AG08395 (cell line): ENCODE data around the gene MTX1.
"Not testable (repeated sequence)": the region's sequence is repeated elsewhere in the genome, so short reads cannot be mapped to it uniquely, and the experiment has no call there.

Experiments
- DNase-seq: peaks from one replicate; pipeline ENCODE4 v3.0.0; 2012; ENCODE audit warnings: mixed read lengths, low spot score

MTX1 gene

GRCh38 chr1:155207806-155208540, 522 bp upstream of the MTX1 start, which contains the start of gene THBS3:
Gene THBS3, minus strand, starts transcription at chr1:155207897. Its CDS starts 21 bp downstream, at chr1:155207876.
- no peak for DNase-seq

DNA sequence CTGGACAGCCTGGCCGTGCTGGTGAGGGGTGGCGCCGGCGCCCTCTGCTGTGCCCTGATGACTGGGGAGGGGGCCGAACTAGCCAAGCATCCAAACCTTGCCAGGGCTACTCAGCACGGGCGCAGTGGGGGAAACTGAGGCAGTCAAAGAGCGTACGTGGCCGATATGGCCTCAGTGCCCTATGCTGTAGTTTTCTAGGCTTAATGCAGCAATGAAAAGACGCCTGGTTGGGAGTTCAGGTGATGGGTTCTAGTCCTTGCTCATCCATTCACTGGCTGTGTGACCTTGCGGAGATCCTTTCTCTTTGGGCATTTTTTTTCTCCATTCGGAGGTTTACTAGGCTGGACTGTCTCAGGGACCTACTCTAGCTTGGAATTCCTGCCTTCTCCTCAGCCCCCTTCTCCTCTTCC, 822 bp downstream of the MTX1 start:
- DNase-seq: no peak

DNA sequence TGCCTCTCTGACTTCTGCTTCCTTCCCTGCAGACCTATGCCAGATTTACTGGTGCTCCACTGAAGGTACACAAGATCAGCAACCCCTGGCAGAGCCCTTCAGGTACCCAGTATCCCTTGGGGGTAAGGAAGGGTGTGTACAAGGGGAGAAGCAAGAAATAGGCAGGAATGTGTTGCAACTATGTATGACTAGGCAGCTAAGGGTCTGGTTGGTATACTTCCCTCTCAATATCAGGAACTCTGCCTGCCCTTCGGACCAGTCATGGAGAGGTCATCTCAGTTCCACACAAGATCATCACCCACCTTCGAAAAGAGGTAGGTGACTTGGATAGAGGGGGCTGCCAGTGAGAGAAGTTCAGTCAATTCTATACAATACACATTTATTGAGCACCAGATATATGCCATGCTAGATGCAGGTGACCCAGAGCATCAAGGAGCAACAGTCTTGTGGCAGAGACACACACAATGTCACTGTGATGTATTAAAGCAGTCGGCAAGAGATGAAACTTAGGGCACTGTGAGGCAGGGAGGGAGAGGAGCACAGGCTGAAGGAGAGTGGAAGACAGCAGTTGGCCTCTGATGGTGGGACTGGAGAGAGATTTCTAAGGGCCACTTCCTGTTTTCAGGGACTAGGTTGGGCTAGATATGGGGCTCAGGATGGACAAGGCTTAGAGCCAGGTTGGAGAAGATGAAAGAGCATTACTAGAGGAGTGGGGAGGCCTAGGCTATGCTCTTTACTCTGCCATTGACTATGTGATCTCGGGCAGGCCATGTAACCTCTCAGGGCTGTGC, 2.0 kb downstream of the MTX1 start:
- DNase-seq: no peak

GRCh38 chr1:155211381-155212050, 3.0 kb downstream of the MTX1 start:
- not testable (repeated sequence) for DNase-seq

DNA sequence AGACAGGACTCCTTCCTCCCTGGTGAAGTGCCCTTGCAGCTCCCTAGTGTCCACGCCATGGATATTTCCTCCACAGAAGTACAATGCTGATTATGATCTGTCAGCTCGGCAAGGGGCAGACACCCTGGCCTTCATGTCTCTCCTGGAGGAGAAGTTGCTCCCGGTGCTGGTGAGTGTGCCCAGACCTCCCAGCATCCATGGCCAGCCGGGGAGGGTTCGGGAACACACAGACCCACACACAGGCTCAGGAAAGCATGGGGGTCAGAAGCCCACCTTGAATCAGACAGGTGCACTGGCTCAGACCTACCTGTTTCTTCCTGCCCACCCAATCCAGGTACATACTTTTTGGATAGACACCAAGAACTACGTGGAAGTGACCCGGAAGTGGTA, 3.6 kb downstream of the MTX1 start:
- DNase-seq: not testable (repeated sequence)

DNA sequence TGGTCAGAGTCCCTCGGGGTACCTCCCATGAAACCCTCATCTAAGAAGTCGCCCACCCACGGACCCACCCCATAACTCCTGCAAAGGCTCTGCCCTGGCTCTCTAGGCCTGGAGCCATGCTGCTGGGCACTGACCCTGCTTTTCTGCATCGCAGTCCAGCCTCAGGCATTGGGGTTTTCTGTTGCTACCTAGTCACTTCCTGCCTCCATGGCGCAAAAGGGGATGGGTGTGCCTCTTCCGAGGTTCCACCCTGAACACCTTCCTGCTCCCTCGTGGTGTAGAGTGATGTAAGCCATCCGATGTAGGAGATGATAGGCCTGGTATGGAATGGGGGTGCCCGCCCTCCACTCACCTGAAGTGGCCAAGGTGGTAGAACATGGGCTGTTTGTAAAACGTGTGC, 6.2 kb downstream of the MTX1 start:
- not testable (repeated sequence) for DNase-seq

DNA sequence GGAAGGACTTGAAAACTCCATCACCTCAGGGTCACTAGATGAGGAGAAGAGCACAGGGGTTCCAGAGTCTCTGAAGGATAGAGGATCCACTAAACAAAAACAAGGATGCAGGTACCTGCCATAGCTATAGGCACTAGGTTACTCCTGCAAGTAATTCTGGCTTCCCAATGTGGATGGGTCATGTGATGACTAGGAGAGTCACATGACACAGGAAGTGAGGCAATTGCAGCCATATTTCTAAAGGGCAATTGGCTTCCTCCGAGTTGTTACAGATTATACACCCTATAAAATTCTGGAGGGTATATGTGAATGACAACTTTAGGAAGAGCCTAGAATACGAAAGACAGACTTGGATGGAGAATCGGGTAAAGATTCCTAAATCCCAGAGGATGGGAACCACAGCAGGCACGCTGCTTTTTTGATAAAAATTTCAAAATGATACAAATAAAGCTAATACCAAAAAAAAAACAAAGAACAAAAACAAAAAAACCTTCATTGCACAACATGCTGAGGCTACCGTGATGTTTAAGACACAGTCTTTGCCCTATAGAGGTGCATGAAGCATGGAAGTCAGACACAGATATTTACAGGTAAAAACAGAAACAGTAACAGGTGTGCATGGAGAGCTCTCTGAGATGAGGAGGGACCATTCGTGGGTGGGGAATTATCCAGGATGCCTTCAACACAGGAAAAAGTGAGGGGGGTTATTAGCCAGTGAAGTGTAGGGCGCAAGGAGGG, 10.5 kb downstream of the MTX1 start:
- peak; percentile 60 for DNase-seq

GRCh38 chr1:155219592-155220031, 11.1 kb downstream of the MTX1 start:
- DNase-seq: peak; percentile 4

- DNase-seq: not testable (repeated sequence)
Observed at GRCh38 chr1:155220211-155220965, 11.9 kb downstream of the MTX1 start.

GRCh38 chr1:155223047-155223446, 14.6 kb downstream of the MTX1 start:
- no peak for DNase-seq

GRCh38 chr1:155225404-155225759, 16.9 kb downstream of the MTX1 start:
- DNase-seq: not testable (repeated sequence)

DNA sequence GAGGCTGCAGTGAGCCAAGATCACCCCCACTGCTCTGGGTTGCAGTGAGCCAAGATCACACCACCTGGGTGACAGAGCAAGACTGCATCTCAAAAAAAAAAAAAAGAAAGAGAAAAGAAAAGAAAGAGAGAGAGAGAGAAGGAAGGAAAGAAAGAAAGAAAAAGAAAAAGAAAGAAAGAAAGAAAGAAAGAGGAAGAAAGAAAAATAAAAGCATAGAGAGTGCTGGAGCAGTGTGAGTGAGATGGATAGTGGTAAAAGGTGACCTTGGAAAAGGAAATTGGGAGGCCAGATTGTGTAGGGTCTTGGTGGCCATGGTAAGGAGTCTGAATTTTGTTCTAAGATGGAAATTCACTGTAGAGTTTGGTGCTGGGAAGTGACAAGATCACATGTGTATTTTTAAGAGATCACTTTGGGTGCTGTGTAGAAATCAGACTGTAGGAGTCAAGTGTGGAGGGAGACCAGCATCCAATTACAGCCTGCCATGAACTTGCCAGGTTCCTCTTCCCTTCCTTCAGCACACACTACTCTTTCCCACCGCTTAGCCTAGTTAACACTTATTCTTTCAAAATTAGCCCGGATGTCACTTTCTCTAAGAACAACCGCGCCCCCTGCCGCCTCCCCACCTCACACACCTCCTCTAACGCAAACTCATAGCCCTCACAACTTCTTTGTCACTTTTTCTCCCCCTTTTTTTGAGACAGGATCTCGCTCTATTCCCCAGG, 17.9 kb downstream of the MTX1 start:
- DNase-seq: peak; percentile 65

DNA sequence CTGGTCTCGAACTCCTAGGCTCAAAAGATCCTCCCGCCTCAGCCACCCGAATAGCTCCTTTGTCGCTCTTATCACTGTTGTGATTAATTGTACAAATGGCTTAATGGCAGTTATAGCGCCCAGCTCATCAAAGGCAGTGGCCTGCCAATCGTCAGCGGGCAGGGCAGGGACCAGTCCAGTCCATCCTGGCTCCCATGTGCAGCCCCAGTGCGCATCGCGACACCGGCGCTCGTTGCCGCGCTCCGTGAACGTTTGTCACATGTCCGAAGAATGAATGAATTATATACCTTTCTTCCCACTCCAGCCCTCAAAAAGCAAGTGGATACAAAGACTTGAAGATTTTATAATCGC, 18.4 kb downstream of the MTX1 start:
- DNase-seq: peak; percentile 36

DNA sequence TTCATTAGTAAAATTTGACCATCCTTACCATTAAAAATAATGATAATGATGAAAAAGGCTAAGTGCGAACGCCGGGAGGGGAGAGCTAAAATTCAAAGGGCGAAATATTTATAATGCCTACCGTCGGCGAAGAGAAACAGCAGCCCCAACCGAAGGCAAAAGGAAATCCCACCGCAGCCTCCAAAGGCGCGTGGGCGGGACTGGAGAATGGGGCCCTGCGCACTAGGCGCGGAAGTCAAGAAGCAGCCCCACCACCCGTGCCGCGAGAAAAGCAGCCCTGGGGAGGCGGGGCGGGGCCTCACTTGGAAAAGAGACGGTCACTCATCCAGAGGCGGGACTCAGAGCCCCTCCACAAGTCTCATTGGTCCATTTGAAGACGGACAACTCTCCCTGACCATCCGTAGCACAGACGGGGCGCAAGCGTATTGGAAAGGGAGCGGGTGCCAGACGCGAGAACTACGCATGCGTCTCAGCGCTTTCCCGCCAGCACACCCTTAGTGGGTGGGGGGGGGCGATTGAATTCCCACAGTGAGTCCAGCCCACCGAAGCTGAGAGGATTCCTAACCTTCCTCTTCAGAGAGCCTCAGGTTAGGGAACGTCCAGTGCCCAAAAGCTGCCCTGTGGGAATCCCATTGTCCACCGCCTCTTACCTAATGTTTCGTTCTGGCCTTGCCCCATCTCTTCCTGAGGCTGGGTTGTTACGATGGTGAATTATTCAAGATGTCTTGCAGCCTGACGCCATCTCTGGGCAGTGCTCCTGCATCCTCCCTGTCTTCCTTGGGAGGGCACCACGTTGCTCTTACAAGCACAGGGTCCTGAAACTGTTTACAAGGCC, 19.0 kb downstream of the MTX1 start:
- peak; percentile 100 for DNase-seq

- DNase-seq: no peak
Observed at GRCh38 chr1:155228096-155228427, 19.6 kb downstream of the MTX1 start.

DNA sequence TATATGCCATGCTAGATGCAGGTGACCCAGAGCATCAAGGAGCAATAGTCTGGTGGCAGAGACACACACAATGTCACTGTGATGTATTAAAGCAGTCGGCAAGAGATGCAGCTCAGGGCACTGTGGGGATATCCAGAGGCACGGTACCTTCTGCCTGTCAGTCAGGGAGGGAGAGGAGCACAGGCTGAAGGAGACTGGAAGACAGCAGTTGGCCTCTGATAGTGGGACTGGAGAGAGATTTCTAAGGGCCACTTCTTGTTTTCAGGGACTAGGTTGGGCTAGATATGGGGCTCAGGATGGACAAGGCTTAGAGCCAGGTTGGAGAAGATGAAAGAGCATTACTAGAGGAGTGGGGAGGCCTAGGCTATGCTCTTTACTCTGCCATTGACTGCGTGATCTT, 22.8 kb downstream of the MTX1 start:
- not testable (repeated sequence) for DNase-seq

DNA sequence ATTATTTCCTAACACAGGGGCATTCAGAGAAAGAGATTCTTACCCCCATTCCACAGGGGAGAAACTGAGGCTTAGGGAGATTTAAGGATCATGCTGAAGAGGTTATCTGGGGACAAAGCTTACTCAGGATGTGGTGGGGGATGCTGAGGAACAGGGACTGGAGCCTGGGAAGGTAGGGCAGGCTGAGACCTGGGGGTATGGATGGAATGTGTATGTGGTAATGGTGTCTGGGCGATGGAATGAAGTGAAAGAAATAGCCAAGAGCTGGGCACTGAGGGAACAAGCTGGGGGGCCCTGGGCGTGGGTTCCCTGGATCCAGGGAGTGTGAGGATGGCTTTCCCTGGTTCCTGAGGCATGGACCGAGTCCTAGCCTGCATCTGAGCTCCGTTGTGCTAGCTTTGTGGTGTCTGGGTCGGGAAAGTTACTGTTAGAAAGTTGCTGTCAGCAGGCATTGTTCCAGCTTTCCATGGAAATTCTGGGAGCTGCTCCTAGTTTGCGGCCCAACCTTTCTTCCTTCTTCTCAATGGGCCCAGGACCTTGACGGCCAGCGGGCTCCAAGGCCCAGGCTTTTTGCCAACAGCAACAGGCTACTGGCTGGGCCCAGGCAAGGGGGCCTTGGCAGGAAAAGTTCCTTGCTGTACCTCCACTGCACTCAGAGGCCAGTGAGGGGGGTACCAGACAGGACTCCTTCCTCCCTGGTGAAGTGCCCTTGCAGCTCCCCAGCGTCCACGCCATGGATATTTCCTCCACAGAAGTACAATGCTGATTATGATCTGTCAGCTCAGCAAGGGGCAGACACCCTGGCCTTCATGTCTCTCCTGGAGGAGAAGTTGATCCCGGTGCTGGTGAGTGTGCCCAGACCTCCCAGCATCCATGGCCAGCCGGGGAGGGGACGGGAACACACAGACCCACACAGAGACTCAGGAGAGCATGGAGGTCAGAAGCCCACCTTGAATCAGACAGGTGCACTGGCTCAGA, 23.8 kb downstream of the MTX1 start:
- DNase-seq: peak; percentile 24

GRCh38 chr1:155233502-155233901, 25.0 kb downstream of the MTX1 start:
- DNase-seq: not testable (repeated sequence)

DNA sequence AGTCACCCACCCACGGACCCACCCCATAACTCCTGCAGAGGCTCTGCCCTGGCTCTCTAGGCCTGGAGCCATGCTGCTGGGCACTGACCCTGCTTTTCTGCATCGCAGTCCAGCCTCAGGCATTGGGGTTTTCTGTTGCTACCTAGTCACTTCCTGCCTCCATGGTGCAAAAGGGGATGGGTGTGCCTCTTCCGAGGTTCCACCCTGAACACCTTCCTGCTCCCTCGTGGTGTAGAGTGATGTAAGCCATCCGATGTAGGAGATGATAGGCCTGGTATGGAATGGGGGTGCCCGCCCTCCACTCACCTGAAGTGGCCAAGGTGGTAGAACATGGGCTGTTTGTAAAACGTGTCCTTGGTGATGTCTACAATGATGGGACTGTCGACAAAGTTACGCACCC, 26.9 kb downstream of the MTX1 start:
- not testable (repeated sequence) for DNase-seq
